ENCODE data around the gene APBA3. TPM values are rescaled to one million over a fixed set of nuclear protein-coding genes. Genes with fewer than 3 reads are reported as not detected.

APBA3 gene
- total RNA-seq, 1 experiment from 2014 or later: 21.4 TPM

GRCh38 chr19:3753631-3754410, 7.7 kb downstream of the APBA3 start:
- TF ChIP-seq EZH2phosphoT487 (IDR thresholded peaks at IDR 0.05; ENCODE audit: borderline replicate concordance, low read length) (no peak), EZH2 (IDR thresholded peaks at IDR 0.05; ENCODE audit: low read length, unreplicated experiment) (no peak), CTCF (conservative IDR thresholded peaks at IDR 0.05; ENCODE audit: low read depth, low read length) (no peak)
- no TSS peak for BruUV-seq (replicated peaks)
- Histone ChIP-seq H3K36me3 (ENCODE audit: low read depth, low read length) (no peaks in the 10 kb centered on the region), H3K4me2 (ENCODE audit: low read length) (no peak overlapping the region), H3K9me2 (replicated peaks; ENCODE audit: low read length) (no peaks in the 10 kb centered on the region), H4K20me1 (ENCODE audit: low read length) (no peaks in the 10 kb centered on the region), H3K27ac (ENCODE audit: low read length) (no peak overlapping the region), H2AFZ (ENCODE audit: low read length) (no peak overlapping the region), H3K4me1 (ENCODE audit: insufficient read depth, low read length) (no peaks in the 10 kb centered on the region), H3F3A (ENCODE audit: low read length, unreplicated experiment) (no peaks in the 10 kb centered on the region), H3K9ac (ENCODE audit: low read length) (no peak overlapping the region), H3K4me3 (ENCODE audit: low read length) (no peak overlapping the region), H3K27me3 (ENCODE audit: low read length) (no peaks in the 10 kb centered on the region), H3K79me2 (ENCODE audit: low read length) (no peaks in the 10 kb centered on the region), H3K9me3 (ENCODE audit: low read length) (no peaks in the 10 kb centered on the region)
- intact Hi-C loops (cut with micrococcal nuclease): no loop called here
- CTCF ChIA-PET: no interaction called here
- no peak for DNase-seq
- POLR2A ChIA-PET (ENCODE audit: unreplicated experiment): no interaction called here
- no peak for ATAC-seq

- no peak for DNase-seq
- Histone ChIP-seq H3K4me1 (ENCODE audit: insufficient read depth, low read length) (no peaks in the 10 kb centered on the region), H2AFZ (ENCODE audit: low read length) (no peak overlapping the region), H3F3A (ENCODE audit: low read length, unreplicated experiment) (no peaks in the 10 kb centered on the region), H3K4me3 (ENCODE audit: low read length) (no peak overlapping the region), H3K36me3 (ENCODE audit: low read depth, low read length) (no peaks in the 10 kb centered on the region), H3K9me2 (replicated peaks; ENCODE audit: low read length) (no peaks in the 10 kb centered on the region), H3K27me3 (ENCODE audit: low read length) (no peaks in the 10 kb centered on the region), H4K20me1 (ENCODE audit: low read length) (no peaks in the 10 kb centered on the region), H3K9ac (ENCODE audit: low read length) (no peak overlapping the region), H3K79me2 (ENCODE audit: low read length) (no peaks in the 10 kb centered on the region), H3K9me3 (ENCODE audit: low read length) (no peaks in the 10 kb centered on the region), H3K27ac (ENCODE audit: low read length) (no peak overlapping the region), H3K4me2 (ENCODE audit: low read length) (no peak overlapping the region)
- CTCF ChIA-PET: no interaction called here
- no peak for ATAC-seq
- BruUV-seq (replicated peaks): no TSS peak
- TF ChIP-seq EZH2phosphoT487 (IDR thresholded peaks at IDR 0.05; ENCODE audit: borderline replicate concordance, low read length) (no peak), EZH2 (IDR thresholded peaks at IDR 0.05; ENCODE audit: low read length, unreplicated experiment) (no peak), CTCF (conservative IDR thresholded peaks at IDR 0.05; ENCODE audit: low read depth, low read length) (no peak)
- intact Hi-C loops (cut with micrococcal nuclease): no loop called here
- POLR2A ChIA-PET (ENCODE audit: unreplicated experiment): no interaction called here
These were observed 9.0 kb downstream of the APBA3 start for GRCh38 chr19:3752492-3752891.

GRCh38 chr19:3751236-3751635, 10.3 kb downstream of the APBA3 start:
- H3K9me3 ChIP-seq (ENCODE audit: low read length): no peaks in the 10 kb centered on the region
- no TSS peak for BruUV-seq (replicated peaks)
- no peak for ATAC-seq
- no peak overlapping the region for H3K4me3 ChIP-seq (ENCODE audit: low read length)
- CTCF ChIA-PET: no interaction called here
- H2AFZ ChIP-seq (ENCODE audit: low read length): no peak overlapping the region
- H3K36me3 ChIP-seq (ENCODE audit: low read depth, low read length): no peaks in the 10 kb centered on the region
- TF ChIP-seq EZH2phosphoT487 (IDR thresholded peaks at IDR 0.05; ENCODE audit: borderline replicate concordance, low read length) (no peak), CTCF (conservative IDR thresholded peaks at IDR 0.05; ENCODE audit: low read depth, low read length) (no peak), EZH2 (IDR thresholded peaks at IDR 0.05; ENCODE audit: low read length, unreplicated experiment) (no peak)
- no peaks in the 10 kb centered on the region for H3K27me3 ChIP-seq (ENCODE audit: low read length)
- H4K20me1 ChIP-seq (ENCODE audit: low read length): no peaks in the 10 kb centered on the region
- POLR2A ChIA-PET (ENCODE audit: unreplicated experiment): no interaction called here
- no peak overlapping the region for H3K4me2 ChIP-seq (ENCODE audit: low read length)
- no peak overlapping the region for H3K27ac ChIP-seq (ENCODE audit: low read length)
- DNase-seq: no peak
- no peaks in the 10 kb centered on the region for H3K9me2 ChIP-seq (replicated peaks; ENCODE audit: low read length)
- intact Hi-C loops (cut with micrococcal nuclease): no loop called here
- no peaks in the 10 kb centered on the region for H3K4me1 ChIP-seq (ENCODE audit: insufficient read depth, low read length)
- H3F3A ChIP-seq (ENCODE audit: low read length, unreplicated experiment): no peaks in the 10 kb centered on the region
- H3K9ac ChIP-seq (ENCODE audit: low read length): no peak overlapping the region
- H3K79me2 ChIP-seq (ENCODE audit: low read length): no peaks in the 10 kb centered on the region
